Measurements from ENCODE around the gene CCL5.

- TF ChIP-seq POLR2A (IDR thresholded peaks at IDR 0.05) (no peak), CTCF (IDR thresholded peaks at IDR 0.05) (no peak)
Observed at GRCh38 chr17:35927714-35928113, 47.6 kb upstream of the CCL5 start.

All from stomach (tissue), 4 donors.